GM18868 (cell line): ENCODE data around the gene ARHGEF2.

ENCODE experiments used
- ATAC-seq: cut with Tn5 transposase; IDR thresholded peaks from one replicate; pipeline ENCODE4 v1.9.1; 2021; ENCODE audit warnings: mild to moderate bottlenecking, moderate library complexity; ENCODE audit not compliant: unreplicated experiment

ARHGEF2 gene

GRCh38 chr1:155978325-155978972 is at the start of gene ARHGEF2:
TSS of gene ARHGEF2 (minus strand) at chr1:155978547. CDS start at chr1:155978427, 120 bp downstream.
- peak; percentile 54 for ATAC-seq

DNA sequence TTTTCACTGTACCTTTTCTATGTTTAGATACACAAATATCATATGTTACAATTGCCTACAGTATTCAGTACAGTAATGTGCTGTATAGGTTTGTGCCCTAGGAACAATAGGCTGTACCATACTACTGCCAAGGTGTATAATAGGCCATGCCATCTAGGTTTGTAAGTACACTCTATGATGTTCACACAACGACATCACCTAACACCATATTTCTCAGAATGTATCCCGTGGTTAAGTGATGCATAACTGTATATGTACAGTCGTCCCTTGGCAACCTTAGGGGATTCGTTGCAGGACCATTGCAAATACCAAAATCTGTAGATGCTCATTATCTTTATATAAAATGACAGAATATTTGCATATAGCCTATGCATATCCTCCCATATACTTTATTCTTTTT is 48.2 kb upstream of the ARHGEF2 start:
- no peak for ATAC-seq

GRCh38 chr1:156025876-156026275 is 47.5 kb upstream of the ARHGEF2 start:
- ATAC-seq, result no peak

GRCh38 chr1:156024801-156025200 is 46.5 kb upstream of the ARHGEF2 start:
- ATAC-seq, result no peak

- no peak for ATAC-seq
These were observed 43.6 kb upstream of the ARHGEF2 start for GRCh38 chr1:156021954-156022353.

- no peak for ATAC-seq
These were observed 42.7 kb upstream of the ARHGEF2 start for GRCh38 chr1:156021093-156021428.

DNA sequence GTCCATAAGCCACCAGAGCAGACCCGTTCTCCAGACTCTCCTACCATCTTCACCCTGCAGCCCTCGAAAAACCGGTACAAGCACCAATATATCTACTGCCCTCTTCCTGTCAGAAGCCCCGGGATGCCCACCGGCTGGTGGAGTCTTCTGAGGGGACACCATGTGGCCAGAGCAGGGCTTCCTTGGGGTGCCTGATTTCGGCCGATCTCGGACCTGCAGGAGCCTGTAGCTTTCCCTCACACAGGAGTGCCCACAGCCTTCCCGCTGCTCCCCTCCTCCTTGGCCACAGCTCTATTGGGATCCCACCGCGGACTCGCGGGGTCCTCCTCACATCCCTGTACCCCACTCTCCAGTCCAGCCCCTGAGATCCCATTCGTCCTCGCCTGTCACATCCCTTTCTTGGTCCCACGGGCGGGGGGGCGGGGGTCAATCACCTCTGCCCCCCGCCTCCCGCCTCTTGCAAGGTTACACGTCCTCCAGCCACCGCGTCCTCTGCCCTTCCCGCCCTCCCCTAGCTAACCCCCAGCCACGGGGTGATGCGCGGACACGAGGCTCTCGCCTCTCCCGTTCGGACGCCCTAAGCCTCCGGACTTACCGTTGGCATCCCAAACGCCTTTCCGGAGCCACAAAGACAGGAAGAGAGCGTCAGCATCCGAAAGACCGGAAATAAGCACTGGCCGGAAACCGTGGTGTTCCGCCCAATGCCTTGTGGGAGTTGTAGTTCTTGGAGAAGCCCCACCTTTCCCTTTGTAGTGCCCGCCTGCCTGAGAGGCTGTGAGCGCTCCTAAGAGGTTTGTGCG is 42.1 kb upstream of the ARHGEF2 start, which contains the start of gene SSR2:
Gene SSR2 (minus strand): TSS at position 659 of the 800 bp plus-strand sequence. CDS start 784 bp downstream, outside the sequence.
- peak; percentile 98 for ATAC-seq

DNA sequence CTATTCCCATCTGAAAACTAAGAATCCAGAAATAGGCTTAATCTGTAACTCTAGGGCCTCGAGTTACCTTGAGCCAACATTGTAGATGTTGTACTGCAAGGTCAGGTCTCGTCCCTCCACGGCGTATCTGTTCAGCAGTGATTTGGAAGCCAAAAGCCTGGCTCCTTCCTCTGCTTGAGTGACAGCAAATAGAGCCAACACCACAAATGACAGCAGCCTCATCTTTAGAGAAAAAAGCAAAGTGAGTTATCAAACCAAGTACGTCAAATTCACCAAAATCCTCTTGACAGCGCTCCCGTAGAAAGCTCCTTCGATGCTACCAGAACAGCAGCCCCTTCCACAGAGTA is 41.6 kb upstream of the ARHGEF2 start:
- ATAC-seq, result no peak

DNA sequence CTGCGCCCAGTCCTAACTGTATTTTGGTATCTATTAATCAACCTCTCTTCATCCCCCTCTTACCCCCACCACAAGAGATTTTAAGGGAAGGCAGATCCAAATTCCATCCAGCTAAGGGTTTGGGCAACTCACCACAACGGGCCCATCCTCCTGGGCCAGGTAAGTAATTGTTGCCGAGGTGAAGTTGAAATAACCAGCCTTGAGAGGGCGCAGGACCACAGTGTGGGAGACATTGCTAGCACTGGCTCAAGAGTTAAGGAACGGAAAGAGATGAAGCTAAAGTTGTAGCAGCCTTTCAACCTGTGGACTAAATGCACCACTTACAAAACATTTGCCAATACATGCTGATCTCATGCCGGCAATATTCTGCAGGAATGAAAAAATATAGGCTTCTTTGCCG is 36.5 kb upstream of the ARHGEF2 start:
- ATAC-seq, result no peak

- ATAC-seq, result peak; percentile 72
These were observed 33.9 kb upstream of the ARHGEF2 start for GRCh38 chr1:156012051-156012817.

DNA sequence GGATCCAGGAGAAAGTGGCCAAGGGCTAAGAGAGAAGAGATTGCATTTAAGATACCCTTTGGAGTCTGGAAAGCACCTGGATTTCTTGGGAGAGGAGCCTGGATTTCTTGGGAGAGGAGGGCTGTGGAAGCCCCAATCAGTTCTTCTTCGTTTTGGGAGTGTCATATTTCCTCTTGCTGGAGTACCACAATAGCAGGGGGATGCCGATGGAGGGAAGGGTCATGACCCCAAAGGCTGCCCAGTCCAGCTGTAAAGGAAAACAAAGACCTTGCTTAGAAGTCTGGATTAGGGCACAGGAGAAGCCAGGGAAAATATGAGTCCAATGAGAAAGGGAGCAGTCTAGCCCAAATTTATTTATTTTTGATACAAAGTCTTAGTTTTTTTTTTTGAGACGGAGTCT is 31.1 kb upstream of the ARHGEF2 start:
- no peak for ATAC-seq

DNA sequence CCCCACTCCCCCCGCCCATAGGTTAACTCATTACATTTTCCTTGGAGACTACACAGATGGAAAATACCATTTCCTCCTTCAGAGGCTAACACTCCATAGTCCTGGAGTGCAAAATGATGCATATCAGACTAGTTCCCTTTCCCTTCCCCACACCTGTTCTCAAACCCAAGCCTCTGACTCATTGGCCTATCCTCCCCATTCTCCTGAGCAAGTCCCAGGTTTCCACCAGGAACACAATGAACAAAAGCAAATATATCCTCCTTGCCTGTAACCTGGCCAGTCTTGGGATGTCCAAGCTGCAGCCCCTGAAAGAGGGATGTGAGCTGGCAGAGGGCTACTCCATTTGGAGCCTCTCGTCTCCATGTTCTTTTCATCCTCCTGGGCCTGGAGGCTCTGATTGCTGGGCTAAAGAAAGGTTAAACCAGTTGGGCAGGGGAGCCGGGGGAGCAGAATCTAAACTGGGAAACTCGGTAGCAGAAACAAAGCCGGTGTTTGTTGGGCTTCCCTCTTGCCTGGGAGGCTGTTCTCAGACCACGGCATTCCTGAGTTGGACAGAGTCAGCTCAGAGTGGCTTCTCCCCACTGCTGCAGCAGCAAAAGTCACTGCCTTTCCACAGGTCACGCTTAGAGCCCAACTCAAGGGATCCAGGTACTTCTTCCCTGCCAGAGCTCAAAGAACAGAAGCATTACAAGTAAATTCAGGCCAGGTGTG is 28.5 kb upstream of the ARHGEF2 start:
- no peak for ATAC-seq

- no peak for ATAC-seq
These were observed 26.7 kb upstream of the ARHGEF2 start for GRCh38 chr1:156004843-156005584.

DNA sequence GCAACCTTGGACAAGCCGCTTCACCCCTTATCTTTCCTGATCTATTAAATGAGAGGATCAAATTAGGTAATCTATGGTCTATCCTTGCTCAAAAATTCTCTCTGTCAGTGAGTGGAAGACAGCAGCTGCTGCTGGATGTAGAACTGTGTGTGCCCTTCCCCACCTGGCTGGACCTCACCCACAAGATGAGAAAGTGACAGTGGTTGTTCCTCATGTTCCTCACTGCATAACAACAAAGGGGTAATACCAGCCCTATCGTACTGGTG is 25.5 kb upstream of the ARHGEF2 start:
- no peak for ATAC-seq

- no peak for ATAC-seq
These were observed 24.0 kb upstream of the ARHGEF2 start for GRCh38 chr1:156002188-156002911.

- no peak for ATAC-seq
These were observed 23.4 kb upstream of the ARHGEF2 start for GRCh38 chr1:156001662-156002171.

GRCh38 chr1:156001021-156001661 is 22.8 kb upstream of the ARHGEF2 start:
- ATAC-seq, result no peak

DNA sequence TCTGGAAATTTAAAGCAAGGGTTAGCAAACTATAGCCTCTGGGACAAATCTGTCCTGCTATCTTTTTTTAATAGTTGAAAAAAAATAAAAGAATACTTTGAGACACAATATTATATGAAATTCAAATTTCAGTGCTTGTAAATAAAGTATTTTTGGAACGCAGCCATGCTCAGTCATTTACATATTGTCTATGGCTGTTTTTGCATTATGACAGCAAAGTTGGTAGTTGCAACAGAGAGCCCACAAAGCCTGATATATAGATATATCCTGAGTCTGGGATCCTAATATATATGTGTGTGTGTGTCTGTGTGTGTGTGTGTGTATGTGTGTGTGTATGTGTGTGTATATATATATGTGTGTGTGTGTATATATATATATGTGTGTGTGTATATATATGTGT is 21.6 kb upstream of the ARHGEF2 start:
- ATAC-seq, result no peak

DNA sequence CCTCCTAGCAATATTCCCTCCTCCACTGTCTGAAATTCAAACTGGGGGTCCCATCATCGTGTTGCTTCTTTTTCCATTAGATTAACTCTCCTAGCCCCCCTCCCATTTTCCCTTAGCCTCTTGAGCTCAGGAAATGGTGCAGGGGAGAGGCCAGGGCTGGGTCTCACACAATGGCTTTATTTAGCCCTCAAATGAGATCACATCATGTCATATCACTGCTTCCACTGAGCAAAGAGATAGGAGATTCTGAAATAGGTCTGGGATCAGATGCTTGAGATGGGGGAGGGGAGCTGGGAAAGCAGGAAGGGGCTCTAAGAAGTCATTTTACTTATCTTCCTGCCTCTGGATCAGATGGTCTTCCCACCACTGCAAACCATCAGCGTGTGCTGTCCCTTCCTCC is 17.8 kb upstream of the ARHGEF2 start:
- no peak for ATAC-seq
